GM18907 (cell line): ENCODE measurements around the gene HSPG2.
A peak's percentile ranks its signal among the peaks of the same experiment; 100 is the strongest.
"Not testable (repeated sequence)": the region's sequence is repeated elsewhere in the genome, so short reads cannot be mapped to it uniquely, and the experiment has no call there.

Source experiments
- ATAC-seq: cut with Tn5 transposase; IDR thresholded peaks from one replicate; pipeline ENCODE4 v1.9.1; 2021; ENCODE audit warnings: mild to moderate bottlenecking, moderate library complexity; ENCODE audit not compliant: unreplicated experiment

HSPG2 gene

DNA sequence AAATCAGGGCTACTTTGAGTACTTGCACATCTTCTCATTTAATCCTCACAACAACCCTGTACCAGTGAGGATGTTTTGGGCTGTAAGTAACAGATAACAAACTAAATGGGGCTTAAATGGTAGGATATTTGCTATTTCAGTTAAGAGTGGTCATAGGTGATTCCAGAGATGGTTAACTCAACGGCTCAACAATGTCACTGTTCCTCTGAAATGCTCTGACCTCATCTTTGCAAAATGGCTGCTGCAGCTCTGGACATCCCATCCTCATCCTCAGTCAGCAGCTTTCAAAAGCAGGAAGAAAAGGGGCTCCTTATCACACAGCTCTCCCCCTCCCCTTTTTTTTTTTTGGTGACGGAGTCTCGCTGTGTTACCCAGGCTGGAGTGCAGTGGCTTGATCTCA, 123.6 kb downstream of the HSPG2 start:
- no peak for ATAC-seq

DNA sequence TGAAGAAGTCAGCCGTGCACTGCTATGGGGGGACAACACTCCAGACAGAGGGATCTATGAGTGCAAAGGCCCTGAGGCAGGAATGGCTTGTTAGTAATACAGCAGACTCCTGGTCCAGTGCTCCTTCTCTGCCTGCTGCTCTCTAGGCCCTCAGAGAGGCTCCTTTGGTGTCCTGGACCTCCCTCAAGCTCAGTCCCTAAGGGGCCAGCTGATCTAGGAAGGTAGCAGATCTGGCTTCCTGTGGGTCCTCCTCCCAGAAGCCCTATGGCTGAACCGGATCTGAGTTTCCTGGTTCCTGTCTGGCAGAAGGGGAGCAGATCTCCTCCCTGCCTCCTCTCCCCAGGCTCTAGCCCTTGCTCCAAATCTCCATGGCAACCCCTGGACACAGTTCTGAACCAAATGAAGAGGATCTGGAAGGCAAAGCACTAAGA, 125.2 kb downstream of the HSPG2 start, which contains the start of gene LDLRAD2:
Gene LDLRAD2 (plus strand): TSS at position 391 of the 431 bp plus-strand sequence. CDS start 187 bp downstream, outside the sequence.
- ATAC-seq: no peak

DNA sequence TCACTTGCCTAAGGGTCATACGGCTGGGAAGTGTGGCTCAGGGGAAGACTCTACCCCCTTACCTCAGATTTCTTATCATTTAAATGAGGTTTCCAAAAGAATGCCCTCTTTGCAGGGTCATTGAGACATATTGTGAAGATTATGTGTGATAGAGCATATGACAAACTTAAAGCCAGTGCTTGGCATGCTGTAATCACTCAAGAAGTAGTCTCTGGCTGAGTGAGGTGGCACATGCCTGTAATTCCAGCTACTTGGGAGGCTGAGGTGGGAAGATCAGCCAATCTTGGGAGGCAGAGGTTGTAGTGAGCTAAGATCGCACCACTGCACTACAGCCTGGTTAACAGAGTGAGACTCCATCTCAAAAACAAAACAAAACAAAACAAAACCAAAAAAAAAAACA, 132.6 kb downstream of the HSPG2 start:
- ATAC-seq: no peak

DNA sequence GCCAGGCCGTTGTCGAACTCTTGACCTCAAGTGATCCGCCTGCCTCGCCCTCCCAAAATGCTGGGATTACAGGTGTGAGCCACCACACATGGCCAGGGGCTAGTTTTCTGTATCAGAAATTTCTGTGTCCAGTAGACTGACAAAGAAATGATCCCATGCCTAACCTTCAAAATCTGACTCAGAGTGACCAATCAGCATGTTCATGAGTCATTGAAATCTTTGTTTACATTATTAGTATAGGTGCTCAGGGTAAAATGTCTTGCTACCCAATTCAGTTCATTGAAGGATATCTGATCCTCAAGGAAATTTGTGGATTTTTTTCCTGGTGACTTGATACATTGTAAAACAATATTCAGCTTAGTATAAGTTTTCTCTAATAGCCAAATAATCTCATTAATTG, 136.0 kb downstream of the HSPG2 start:
- ATAC-seq: no peak

DNA sequence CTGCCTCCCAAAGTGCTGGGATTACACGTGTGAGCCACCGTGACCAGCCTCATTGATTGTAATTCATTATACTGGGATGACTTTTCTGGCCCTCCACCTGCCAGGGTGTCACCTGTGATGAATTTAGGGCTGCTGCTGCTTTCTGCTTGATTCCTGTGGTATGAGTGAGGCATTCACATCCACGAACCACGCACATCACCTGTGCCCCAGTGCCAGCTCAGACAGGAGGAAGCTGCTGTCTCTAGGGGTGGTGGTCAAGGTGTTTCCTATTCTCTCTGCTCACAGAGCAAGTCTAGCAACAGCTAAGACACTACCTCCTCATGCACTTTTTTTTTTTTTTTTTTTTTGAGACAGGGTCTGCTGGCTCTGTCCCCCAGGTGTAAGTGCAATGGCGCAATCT, 137.4 kb downstream of the HSPG2 start:
- ATAC-seq: no peak

DNA sequence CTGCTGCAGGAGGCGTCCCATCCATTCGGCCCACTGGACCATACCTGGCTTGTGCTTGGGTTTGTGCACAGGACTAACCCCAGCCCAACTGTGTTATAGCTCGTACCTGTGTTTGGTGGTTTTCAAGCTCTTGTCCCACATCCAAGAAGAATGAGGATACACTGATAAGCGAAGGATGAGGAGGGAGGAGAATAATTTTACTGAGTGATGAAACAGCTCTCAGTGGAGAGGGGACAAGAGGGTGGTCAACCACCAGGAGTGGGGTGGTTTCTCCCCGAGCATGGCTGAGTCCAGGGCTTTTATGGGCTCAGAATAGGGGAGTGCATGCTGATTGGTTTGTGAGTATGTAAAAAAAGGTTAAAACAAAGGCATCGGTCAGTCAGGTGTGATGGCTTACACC, 142.0 kb downstream of the HSPG2 start:
- ATAC-seq: no peak

DNA sequence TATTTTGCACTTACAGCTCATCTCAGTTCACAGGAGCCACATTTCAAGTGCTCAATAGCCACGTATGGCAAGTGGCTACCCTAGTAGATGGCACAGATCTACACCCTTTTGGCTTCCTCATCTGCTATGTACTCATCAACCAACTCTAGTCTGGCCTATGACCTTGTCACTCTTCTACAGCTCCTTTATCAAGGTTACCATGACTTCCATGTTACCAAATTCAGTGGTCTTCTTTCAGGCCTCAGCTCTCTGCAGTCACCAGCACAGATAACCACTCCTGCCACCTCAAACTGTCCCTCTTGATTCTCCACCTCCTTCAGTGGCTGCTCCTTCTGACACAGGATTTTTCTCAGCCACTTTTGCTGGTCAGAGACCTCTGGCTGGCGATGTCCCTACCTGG, 142.5 kb downstream of the HSPG2 start:
- no peak for ATAC-seq

DNA sequence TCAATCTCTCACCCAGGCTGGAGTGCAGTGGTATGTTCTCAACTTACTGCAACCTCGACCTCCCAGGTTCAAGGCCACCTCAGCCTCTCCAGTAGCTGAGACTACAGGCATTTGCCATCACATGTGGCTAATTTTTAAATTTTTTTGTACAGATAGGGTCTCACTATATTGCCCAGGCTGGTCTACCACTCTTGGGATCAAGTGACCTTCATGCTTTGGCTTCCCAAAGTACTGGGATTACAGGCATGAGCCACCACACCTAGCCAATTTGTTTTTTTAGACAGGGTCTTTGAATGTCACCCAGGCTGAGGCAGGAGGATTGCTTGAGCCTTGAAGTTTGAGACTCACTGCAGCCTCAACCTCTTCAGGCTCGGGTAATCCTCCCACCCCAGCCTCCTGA, 144.0 kb downstream of the HSPG2 start:
- no peak for ATAC-seq

DNA sequence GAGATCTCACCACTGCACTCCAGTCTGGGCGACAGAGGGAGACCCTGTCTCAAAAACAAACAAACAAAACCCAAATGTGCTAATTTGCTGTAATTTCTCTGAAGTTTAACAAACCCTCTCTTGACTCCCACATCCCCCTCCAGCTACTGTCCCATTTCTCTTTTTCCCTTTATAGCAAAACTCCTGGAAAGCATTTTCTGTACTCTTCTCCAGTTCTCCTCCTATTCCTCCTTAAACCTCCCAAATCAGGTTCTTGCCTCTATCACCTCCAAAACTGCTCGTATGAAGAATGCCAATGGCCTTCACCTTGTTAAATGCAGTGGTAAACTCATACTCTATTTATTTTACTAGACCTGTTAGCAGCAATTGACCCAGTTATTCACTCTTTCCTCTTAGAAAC, 150.5 kb downstream of the HSPG2 start:
- ATAC-seq: no peak

DNA sequence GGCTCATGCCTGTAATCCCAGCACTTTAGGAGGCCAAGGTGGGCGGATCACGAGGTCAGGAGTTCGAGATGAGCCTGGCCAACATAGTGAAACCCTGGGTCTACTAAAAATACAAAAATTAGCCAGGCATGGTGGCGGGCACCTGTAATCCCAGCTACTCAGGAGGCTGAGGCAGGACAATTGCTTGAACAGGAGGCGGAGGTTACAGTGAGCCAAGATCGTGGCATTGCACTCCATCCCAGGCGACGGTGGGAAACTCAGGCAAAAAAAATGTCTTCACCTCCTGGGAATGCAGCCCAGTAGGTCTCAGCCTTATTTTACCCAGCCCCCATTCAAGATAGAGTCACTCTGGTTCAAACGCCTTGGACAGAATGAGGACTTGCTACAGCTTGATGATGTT, 151.3 kb downstream of the HSPG2 start:
- not testable (repeated sequence) for ATAC-seq

DNA sequence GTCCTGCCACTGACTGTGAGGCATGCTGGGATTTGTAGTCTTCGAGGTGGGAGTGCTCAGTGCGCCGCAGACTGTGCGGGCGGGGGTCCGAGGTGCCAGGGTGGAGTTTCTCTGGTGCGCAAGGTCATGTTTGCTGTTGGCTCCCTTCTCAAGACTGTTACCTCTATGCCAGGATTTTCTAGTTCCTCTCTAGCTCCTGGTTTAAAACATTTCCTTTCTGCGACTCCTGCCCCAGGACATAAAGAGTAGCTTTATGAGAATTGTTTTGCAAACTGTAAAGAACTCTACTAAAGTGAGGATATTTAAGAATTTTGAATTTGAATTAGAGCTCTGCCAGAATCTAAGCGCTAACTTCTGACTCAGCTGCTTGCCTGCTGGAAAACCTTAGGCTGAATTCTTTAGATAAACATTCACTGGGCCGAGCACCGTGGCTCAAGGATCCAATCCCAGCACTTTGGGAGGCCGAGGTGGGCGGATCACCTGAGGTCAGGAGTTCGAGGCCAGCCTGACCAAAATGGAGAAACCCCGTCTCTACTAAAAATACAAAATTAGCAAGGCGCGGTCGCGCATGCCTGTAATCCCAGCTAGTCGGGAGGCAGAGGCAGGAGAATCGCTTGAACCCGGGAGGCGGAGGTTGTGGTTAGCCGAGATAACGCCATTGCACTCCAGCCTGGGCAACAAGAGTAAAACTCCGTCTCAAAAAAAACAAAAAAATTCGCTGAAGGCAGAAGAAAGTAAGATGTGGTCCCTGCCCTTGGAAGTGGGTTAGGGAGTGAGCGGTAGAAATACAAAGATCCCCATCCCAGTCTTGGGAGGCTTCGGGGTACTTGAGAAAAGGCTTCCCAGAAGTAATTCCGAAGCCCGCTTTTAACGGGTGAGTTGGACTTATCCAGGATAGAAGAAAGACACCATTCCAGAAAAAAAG, 153.2 kb downstream of the HSPG2 start:
- ATAC-seq: no peak

DNA sequence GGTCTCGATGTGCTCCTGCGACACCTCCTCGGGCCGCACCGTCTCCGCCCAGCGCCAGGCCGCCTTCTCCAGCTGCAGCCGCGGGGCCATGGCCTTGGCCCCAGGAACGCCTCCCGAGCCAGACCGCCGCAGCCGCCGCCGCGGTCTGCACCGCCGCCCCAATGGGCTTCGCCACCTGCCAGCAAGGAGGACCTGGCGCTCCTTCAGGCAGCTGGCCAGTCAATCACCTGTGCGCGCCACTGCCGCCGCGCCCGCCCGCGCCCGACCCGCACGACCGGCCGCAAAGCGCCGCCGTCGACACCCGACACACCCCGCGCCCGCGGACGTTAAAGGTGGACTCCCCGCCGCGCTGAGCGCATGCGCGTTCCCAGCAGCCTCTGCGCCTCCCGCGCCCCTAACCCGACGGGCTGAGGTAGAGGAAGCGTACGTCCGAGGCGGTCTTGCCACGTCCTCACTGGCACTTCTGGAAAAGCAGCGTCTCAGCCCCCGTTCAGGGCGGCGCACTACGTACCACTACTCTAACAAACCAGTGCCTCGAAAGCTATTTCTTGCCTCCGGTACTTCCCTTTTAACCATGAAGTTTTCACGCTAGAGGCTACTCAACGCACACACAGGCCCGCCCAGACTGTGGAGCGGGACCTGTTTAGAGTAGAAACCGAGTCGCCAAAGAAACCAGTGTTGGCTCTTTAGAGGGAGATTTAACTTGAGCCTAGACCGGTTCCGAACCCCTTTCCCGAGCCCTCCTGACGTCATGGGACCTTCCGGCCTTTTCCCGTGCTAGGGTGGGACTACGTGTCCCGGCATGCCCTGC, 154.0 kb downstream of the HSPG2 start, which contains the start of gene USP48:
Gene USP48 (minus strand): TSS at position 282 of the 811 bp plus-strand sequence. CDS start 192 bp downstream, at position 90.
- ATAC-seq: peak; percentile 74

DNA sequence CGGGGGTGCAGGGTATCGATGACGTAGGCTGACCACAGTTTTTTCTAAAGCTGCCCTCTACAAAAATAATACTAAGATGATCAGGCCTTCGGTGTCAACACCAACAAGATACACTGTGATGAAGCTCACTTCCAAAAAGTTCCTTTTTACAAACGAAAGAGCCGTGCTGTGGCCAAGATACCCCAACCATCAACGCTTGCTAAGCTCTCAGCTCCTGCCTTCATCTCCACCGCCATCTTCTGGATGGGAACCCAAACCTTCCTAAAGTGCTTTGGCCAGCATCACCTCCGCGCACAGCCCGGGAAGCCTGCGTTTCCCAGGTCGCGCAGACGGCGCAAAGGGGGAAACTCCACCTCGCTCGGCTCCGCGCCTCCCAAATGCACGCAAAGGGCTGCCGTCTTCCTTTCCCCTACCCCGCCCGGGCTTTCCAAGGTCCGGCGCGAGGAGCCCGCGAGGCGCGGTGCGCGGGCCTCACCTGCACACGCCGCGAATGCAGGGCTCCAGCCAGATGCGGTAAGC, 154.7 kb downstream of the HSPG2 start:
- ATAC-seq: peak; percentile 23

DNA sequence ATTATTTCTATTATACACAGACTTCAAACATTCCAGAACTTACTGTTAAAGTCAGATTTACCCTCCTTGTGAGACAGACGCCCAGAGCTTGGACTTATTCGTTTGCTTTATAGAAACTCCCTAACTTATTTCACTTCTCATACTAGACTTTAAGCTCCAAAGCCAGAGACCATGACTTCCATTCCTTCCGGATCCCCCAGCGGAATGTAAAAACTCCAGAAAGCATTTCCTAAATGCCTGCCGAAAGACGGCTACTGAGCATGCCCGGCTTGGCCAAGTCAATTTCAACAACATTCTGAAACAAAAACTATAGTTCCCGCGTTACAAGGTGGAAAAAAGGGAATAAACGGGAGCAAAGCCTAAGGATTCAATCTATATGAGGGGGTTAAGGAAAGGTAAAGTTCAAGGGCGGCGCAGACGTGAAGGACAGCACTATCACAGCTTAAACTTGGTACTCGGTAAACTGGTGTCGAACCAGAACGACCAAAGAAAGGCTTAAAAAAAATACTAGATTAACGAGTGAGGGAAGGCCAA, 155.2 kb downstream of the HSPG2 start:
- peak; percentile 24 for ATAC-seq

DNA sequence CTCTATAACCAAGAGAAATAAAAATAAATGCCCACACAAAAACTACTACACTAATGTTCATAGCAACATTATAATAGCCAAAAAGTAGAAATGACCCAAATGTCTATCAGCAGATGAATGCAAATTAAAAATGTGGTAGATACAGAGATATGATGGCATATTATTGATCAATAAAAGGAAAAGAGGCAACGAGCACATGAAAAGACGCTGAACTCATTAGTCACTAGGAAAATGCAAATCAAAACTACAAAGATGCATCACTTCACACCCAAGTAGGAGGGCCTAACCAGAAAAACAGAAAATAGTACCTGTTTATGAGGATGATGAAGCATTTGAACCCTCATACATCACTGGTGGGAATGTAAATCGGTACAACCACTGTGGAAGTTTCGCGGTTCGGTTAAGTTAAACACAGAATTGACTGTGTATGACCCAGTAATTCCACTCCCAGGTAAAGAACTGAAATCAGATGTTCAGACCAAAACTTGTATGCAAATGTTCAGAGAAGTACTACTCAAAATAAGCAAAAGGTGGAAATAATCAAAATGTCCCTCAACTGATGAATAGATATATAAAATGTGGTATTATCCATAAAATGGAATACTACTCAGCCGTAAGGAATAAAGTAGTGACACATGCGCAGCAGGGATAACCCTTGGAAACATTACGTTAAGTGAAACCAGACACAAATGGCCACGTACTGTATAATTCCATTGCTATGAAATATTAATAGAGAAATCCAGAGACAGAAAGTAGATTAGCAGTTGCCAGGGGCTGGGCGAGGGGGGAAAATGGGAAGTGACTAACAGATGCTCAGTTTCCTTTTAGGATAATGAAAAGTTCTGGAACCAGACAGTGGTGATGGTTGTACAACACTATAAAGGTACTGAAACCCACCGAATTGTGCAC, 157.2 kb downstream of the HSPG2 start:
- ATAC-seq: no peak

DNA sequence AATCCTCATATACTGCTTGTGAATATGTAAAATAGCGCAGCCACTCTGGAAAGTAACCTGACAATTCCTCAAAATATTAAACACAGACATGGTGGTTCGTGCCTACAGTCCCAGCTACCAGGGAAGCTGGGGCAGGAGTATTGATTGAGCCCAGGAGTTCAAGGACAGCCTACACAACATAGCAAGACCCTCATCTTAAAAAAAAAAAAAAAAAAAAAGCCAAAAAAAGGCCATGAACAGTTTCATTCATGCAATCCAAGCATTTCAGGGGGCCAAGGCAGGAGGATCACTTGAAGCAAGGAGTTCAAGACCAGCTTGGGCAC, 158.7 kb downstream of the HSPG2 start:
- no peak for ATAC-seq

DNA sequence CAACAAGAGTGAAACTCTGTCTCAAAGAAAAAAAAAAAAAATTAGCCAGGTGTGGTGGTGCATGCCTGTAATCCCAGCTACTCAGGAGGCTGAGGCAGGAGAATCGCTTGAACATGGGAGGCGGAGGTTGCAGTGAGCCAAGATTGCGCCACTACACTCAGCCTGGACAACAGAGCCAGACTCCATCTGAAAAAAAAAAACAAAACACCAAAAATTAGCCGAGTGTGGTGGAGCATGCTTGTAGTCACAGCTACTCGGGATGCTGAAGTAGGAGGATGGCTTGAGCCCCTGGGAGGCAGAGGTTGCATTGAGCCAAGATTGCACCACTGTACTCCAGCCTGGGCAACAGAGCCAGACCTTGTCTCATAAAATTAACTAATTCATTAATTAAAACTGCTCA, 160.2 kb downstream of the HSPG2 start:
- not testable (repeated sequence) for ATAC-seq

DNA sequence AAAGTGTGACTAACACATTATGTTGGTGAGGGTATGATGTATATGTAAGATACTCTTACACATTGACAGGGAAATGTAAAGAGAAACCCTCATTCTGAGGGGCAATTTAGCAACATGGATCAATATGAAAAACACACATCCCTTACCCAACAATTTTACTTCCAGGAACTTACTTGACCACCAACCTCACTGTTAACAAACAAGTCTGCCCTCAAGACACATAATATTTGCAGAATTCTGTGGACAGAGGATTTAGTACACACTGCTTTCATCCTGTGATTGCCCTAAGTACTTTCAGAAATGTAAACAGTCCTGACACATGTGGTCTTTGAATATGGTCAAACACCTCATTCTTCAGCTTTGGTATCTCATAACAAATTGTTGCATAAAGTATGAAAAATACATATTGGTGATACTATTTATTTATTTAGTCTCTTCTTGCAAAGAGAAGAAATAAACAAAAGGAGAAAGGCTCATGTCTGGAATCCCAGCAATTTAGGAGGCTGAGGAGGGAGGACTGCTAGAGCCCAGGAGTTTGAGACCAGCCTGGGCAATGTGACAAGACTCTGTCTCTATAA, 161.0 kb downstream of the HSPG2 start:
- no peak for ATAC-seq

DNA sequence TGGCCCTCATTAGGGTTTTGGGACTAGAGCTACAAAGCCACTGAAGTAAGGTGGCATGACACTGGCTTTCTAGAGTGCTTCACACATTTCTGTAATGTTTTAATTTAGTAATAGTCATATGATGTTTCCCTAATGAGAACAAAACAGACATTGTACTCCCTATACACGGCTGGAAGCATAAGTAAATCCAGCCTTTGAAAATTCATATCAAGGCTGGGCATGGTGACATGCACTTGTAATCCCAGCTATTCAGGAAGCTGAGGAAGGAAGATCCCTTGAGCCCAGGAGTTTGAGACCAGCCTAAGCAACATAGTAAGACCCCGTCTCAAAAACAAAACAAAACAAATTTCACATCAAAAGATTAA, 161.6 kb downstream of the HSPG2 start:
- no peak for ATAC-seq
